ENCODE results near the gene SKIDA1.

DNA sequence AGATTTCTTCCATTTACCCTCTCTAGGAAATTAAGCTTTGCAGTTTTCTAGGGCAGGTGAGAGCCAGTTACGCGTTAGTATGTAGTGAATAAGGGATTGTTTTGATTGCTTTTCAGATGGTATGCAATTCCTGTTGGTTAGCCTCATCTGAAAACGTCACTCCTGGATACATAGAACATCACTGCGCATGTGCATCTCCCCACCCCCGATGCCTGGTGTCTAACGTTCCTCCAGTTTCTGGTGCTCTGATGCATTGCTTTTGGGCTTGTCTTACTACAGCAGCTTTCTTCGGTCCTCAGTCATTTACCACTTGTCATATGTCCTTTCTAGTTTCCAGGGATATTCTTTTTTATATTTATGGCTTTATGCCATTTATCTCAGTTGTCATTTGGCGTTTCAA is 31.0 kb upstream of the SKIDA1 start:
- TF ChIP-seq EZH2 (IDR thresholded peaks at IDR 0.05; ENCODE audit: insufficient read depth, low read length) = no peak
- TF ChIP-seq, protein P1, sequence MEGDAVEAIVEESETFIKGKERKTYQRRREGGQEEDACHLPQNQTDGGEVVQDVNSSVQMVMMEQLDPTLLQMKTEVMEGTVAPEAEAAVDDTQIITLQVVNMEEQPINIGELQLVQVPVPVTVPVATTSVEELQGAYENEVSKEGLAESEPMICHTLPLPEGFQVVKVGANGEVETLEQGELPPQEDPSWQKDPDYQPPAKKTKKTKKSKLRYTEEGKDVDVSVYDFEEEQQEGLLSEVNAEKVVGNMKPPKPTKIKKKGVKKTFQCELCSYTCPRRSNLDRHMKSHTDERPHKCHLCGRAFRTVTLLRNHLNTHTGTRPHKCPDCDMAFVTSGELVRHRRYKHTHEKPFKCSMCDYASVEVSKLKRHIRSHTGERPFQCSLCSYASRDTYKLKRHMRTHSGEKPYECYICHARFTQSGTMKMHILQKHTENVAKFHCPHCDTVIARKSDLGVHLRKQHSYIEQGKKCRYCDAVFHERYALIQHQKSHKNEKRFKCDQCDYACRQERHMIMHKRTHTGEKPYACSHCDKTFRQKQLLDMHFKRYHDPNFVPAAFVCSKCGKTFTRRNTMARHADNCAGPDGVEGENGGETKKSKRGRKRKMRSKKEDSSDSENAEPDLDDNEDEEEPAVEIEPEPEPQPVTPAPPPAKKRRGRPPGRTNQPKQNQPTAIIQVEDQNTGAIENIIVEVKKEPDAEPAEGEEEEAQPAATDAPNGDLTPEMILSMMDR (IDR thresholded peaks at IDR 0.05; ENCODE audit: insufficient read depth, low read depth, low read length) = no peak

Measured in astrocyte (in vitro differentiated cells and primary cell).